Measurements from ENCODE around the gene ATP2A2.
"Not testable (repeated sequence)": the region's sequence is repeated elsewhere in the genome, so short reads cannot be mapped to it uniquely, and the experiment has no call there.

Gene ATP2A2

GRCh38 chr12:110333201-110333600 is 52.2 kb downstream of the ATP2A2 start:
- DNase-seq (ENCODE audit: low spot score), result no peak
- no peak for TF ChIP-seq CTCF (conservative IDR thresholded peaks at IDR 0.05; ENCODE audit: low read depth)
- CTCF ChIA-PET, result no interaction called here
- POLR2A ChIA-PET (ENCODE audit: low non-redundant PET), result no interaction called here
- H3K27ac ChIP-seq, result no peak overlapping the region

GRCh38 chr12:110335481-110336045 is 54.5 kb downstream of the ATP2A2 start:
- TF ChIP-seq CTCF (conservative IDR thresholded peaks at IDR 0.05; ENCODE audit: low read depth), result no peak
- ChIA-PET CTCF (no interaction called here), POLR2A (ENCODE audit: low non-redundant PET) (no interaction called here)
- H3K27ac ChIP-seq, result no peak overlapping the region
- no peak for DNase-seq (ENCODE audit: low spot score)

GRCh38 chr12:110337912-110338710 is 57.1 kb downstream of the ATP2A2 start:
- CTCF ChIA-PET, result no interaction called here
- peak overlapping the region; percentile 48 for H3K27ac ChIP-seq
- TF ChIP-seq CTCF (conservative IDR thresholded peaks at IDR 0.05; ENCODE audit: low read depth), result no peak
- no peak for DNase-seq (ENCODE audit: low spot score)
- POLR2A ChIA-PET (ENCODE audit: low non-redundant PET), result interaction anchor here (0.6 kb wide), 1 partner anchor 10 kb away, joined by 4 read pairs; no protein-coding TSS in a partner anchor

- ChIA-PET CTCF (no interaction called here), POLR2A (ENCODE audit: low non-redundant PET) (no interaction called here)
- TF ChIP-seq CTCF (conservative IDR thresholded peaks at IDR 0.05; ENCODE audit: low read depth), result no peak
- H3K27ac ChIP-seq, result peak overlapping the region; percentile 48
- no peak for DNase-seq (ENCODE audit: low spot score)
These were observed 57.7 kb downstream of the ATP2A2 start for GRCh38 chr12:110338754-110339153.

- no peak overlapping the region for H3K27ac ChIP-seq
- POLR2A ChIA-PET (ENCODE audit: low non-redundant PET), result no interaction called here
- TF ChIP-seq CTCF (conservative IDR thresholded peaks at IDR 0.05; ENCODE audit: low read depth), result no peak
- CTCF ChIA-PET, result interaction anchor here (0.7 to 1.2 kb wide), 2 partner anchors 24 to 60 kb away, joined by 3 read pairs; no protein-coding TSS in a partner anchor
- DNase-seq (ENCODE audit: low spot score), result no peak
These were observed 58.3 kb downstream of the ATP2A2 start for GRCh38 chr12:110339184-110339952.

- POLR2A ChIA-PET (ENCODE audit: low non-redundant PET); DNase-seq (ENCODE audit: low spot score): not testable (repeated sequence)
These were observed 59.2 kb downstream of the ATP2A2 start for GRCh38 chr12:110340261-110340660.

More at GRCh38 chr12:110340261-110340660, 59.2 kb downstream of the ATP2A2 start:
- CTCF ChIA-PET, result interaction anchor here (1.2 kb wide), 1 partner anchor 61 kb away, joined by 3 read pairs; no protein-coding TSS in a partner anchor
- H3K27ac ChIP-seq, result peak overlapping the region; percentile 75

Measured in RWPE1 (cell line).